HG02885 (cell line): Measurements from ENCODE around the gene PPTC7.
"Not testable (repeated sequence)": the region's sequence is repeated elsewhere in the genome, so short reads cannot be mapped to it uniquely, and the experiment has no call there.

Experiments
- ATAC-seq: cut with Tn5 transposase; IDR thresholded peaks from one replicate; pipeline ENCODE4 v1.9.1; 2021; ENCODE audit warnings: mild to moderate bottlenecking; ENCODE audit not compliant: unreplicated experiment, poor library complexity

The PPTC7 gene

DNA sequence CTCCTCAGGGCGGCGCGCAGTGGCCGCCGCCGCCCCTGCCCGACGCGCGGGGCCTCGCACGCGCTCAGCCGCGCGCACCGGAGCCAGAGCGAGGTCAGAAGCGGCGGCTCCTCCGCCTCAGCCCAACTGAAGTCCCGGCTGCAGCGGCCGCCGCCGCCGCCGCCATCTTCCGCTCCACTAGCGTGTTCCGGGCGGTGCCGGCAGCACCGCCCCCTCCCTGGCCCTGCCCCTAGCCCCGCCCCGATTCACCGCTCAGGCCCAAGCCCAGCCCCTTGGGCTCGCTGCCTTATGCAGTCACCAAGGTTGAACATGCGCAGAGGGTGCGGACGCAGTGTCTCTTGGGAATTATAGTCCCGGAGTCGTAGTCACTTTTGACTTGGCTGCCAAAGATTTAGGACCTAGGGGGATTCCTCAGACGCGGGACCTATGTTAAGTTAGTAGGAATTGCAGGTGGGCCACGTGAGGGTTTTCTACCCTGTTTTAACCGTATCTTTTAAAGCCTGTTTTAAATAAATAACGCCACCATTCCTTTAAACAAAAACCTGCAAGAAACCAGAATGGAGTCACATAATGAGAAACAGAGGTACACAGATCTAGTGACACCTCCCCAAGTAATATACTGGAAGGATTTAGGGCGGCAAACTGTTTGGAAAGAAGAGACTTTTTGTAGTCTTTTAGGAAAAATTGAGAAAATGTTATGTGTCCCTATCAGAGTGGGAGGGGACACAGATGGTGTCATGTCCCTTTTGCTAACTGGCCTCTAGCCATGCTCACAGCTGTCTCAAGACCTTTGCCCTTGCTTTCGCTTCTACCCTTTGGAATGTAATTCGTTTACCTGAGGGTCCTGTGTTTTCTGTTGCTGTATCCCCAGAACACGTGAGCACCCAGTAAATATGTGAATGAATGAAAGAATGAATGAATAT, at the start of gene PPTC7:
TSS of gene PPTC7 (minus strand) at position 182 of the 923 bp plus-strand sequence. CDS start 287 bp downstream, outside the sequence.
- peak; percentile 89 for ATAC-seq

DNA sequence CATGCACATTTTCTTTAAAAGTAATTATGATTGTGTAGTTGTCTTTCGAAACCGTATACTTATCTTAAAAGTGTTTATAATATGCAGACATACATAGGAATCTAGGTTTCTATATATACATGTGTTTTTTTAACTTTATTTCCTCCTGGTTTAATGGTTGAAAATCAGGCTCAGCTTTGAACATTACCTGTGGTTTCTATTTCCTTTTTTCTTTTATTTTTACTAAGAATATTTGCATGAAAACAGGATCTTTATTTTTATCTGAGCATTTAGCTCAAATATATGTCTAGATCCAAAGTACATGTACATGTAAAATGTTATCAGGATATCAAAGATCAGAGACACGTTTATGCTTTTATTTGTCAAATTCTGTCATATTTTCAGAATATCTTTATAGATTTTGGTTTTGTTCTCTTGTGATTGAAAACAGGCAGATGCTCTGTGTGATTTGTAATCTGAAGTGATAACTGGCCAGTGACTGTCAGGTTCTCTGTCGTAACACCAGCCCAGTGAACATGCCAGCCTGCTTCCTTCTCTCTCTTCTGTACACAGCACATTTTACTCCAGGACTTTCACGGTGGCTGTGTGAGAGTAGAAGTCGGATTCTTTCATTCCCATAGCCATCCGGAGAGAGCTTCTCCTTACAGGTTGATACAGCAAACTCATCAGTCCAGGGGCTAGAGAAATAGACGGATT, 44.5 kb upstream of the PPTC7 start:
- no peak for ATAC-seq

DNA sequence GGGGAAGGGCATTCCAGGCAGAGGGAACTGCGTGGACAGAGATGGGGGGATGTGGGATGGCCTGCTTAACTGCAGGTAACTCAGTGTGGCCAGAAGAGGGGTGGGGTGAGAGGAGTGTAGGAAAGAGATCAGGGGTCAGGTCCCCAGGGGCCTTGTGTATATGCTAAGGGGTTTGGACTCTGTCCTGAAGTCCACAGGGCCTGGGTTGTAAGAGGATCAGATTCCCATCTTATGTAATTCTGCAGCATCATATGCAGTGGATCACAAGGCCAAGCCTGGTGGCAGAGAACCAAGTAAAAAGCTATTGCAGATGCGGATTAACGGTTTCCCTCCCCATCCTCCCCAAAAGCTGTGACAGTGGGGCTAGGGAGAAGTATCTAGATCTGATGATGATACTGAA, 39.5 kb upstream of the PPTC7 start:
- no peak for ATAC-seq

GRCh38 chr12:110619534-110619953, 36.4 kb upstream of the PPTC7 start:
- ATAC-seq, result no peak

DNA sequence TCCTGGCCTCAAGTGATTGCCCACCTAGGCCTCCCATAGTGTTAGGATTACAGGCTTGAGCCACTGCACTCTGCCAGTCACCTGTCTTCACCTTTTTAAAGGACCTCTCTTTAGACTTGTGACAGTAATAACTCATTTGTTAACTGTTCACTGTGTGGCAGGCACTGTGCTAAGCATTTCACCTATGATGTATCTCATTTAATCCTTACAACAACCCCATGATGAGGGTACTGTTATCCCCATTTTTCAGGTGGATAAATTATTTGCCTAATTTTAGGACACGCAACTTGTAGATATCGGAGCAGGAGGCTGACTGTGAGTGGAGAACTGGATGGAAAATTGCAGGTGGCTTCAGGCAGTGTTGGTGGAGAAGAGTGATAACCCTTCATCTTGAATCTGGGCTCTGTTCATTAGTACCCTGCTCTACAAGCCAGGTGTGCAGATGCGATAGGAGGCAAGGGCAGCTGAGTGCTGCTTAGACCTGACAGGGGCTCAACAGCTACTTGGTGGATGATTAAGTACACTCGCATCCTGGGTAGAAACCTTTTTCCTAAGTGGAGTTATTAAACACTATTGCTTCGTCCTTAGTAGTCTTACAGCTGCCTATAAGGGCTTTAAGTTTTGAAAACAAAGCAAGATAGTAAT, 33.5 kb upstream of the PPTC7 start:
- ATAC-seq, result no peak

DNA sequence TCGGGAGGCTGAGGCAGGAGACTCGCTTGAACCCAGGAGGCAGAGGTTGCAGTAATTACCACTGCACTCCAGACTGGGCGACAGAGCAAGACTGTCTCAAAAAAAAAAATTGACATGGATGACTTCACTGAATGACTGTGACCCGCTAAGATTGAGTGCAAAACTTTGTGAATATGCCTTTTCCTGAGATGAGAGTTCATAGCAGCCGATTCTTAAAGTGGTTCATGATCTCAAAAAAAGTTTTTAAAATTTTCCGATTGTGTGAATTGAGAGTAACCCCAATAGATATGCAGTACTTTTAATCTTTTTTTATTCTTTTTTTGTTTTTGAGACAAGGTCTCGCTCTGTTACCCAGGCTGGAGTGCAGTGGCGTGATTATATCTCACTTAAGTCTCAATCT, 32.1 kb upstream of the PPTC7 start:
- no peak for ATAC-seq

GRCh38 chr12:110613771-110614684, 30.9 kb upstream of the PPTC7 start, which contains the start of gene TCTN1:
Gene TCTN1 (plus strand): TSS chr12:110614129. CDS start chr12:110614183, 54 bp downstream.
- peak; percentile 92 for ATAC-seq

DNA sequence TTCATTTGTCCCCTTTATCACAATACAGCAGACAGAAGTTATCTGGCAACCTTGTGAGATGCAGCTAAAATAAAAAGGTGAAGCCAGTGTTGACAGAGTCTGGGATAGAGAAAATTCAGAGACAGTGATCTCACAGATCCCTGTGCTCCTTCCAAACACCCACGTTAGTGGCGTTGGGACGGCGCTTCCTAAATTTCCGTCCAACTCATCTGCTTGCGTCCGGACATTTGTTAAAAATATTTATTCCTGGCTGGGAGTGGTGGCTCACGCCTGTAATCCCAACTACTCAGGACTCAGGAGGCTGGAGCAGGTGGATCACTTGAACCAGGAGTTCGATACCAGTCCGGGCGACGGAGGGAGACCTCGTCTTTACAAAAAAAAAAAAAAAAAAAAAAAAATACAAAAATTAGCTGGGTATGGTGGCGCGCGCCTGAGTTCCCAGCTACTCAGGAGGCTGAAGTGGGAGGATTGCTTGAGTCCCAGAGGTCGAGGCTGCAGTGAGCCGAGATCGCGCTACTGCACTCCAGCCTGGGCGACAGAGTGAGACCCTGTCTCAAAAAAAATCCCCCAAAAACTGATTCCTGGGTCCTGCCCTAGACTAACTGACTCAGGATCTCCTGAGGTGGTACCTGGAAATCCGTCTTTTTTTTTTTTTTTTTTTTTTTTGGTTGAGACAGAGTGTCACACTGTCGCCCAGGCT, 30.1 kb upstream of the PPTC7 start:
- no peak for ATAC-seq

GRCh38 chr12:110606253-110606611, 23.1 kb upstream of the PPTC7 start:
- ATAC-seq, result peak; percentile 16

- not testable (repeated sequence) for ATAC-seq
Observed at GRCh38 chr12:110602085-110602814, 19.1 kb upstream of the PPTC7 start.

DNA sequence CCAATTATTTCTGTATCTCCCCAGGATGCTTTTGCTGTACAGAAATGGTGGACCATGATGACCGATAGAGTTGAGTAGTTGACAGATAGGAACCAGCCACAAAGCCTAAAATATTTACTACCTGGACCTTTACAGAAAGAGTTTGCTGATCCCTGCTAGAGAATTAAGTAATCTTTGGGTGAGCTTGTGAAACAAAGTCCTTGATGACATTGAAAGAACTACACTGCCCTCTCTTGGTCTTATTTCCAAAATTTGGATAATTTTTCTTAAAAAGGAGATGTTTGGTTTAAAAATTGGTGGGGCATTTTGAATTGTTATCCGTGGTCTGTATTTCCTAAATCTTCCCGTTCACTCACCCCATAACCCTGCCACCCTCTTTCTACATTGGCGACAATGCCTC, 17.1 kb upstream of the PPTC7 start:
- no peak for ATAC-seq

- ATAC-seq, result no peak
Observed at GRCh38 chr12:110599334-110599733, 16.2 kb upstream of the PPTC7 start.

- no peak for ATAC-seq
Observed at GRCh38 chr12:110597885-110598284, 14.8 kb upstream of the PPTC7 start.

DNA sequence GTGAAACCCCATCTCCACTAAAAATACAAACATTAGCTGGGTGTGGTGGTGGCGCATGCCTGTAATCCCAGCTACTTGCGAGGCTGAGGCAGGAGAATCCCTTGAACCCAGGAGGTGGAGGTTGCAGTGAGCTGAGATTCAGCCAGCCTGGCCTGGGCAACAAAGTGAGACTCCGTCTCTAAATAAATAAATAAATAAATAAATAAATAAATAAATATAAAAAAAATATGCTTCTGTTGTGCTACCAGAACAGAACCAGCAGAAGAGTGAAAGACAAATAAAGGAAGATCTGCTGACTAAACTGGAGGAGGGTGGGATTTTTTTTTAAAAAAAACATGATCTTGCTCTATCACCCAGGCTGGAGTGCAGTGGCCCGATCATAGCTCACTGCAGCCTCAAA, 9.8 kb upstream of the PPTC7 start:
- ATAC-seq, result not testable (repeated sequence)

DNA sequence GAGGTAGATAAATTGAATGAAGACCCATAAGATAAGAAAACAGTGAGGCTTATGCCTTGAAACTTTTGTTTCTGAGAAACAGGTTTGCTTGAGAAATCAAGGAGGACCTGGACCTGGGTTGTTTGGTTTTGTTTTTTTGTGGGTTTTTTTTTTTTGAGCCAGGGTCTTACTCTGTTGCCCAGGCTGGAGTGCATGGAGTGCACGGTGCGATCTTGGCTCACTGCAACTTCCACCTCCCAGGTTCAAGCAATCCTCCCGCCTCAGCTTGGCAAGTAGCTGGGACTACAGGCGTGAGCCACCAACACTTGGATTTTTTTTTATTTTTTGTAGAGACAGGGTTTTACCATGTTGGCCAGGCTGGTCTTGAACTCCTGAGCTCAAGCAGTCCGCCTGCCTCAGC, 9.0 kb upstream of the PPTC7 start:
- no peak for ATAC-seq

GRCh38 chr12:110591451-110592051, 8.4 kb upstream of the PPTC7 start:
- no peak for ATAC-seq

DNA sequence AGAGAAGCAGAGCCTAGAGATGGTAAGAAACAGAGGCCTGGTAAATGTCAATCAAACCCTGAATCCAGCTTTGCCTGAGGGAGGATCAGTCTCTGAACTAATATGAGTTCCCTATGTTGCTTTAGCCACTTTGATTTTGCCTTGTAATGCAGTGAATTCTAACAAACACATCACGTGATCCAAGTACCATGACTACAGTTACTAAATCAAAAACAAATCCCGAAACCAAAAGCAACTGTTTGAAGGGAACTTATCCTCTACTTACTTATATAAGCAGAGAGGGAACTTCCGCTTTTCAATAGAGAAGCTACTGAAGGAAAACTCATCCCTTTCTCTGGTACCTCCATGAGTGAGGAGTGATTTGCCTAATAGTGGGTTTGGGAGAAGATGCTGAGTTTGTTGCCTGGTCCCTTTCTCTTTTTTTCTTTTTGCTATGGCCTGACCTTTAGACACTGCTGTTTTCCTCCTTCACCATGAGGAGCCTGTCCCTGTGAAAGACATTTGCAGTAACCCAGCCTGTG, 7.7 kb upstream of the PPTC7 start:
- no peak for ATAC-seq

- no peak for ATAC-seq
Observed at GRCh38 chr12:110590059-110590458, 6.9 kb upstream of the PPTC7 start.
